Nephron progenitor cell (in vitro differentiated cells): ENCODE results near the gene DNAAF5.
A peak's percentile ranks its signal among the peaks of the same experiment; 100 is the strongest.

Experiments
- DNase-seq: peaks from one replicate; pipeline ENCODE4 v3.0.0; 2021
- H3K27ac Mint-ChIP-seq: 2 replicates; pipeline ENCODE4 v1.8.0; 2021; ENCODE audit warnings: mild to moderate bottlenecking, moderate library complexity, mixed read lengths
- H3K27me3 Mint-ChIP-seq: 2 replicates; pipeline ENCODE4 v1.8.0; 2021; ENCODE audit warnings: mild to moderate bottlenecking, low read depth, mixed read lengths; ENCODE audit not compliant: poor library complexity
- H3K36me3 Mint-ChIP-seq: 2 replicates; pipeline ENCODE4 v1.8.0; 2021; ENCODE audit warnings: low read depth, mixed read lengths
- H3K4me1 Mint-ChIP-seq: 2 replicates; pipeline ENCODE4 v1.8.0; 2021; ENCODE audit warnings: mixed read lengths
- H3K4me3 Mint-ChIP-seq: 2 replicates; pipeline ENCODE4 v1.8.0; 2021; ENCODE audit warnings: mild to moderate bottlenecking, moderate library complexity, mixed read lengths
- H3K9me3 Mint-ChIP-seq: 2 replicates; pipeline ENCODE4 v1.8.0; 2021; ENCODE audit warnings: mild to moderate bottlenecking, moderate library complexity, mixed read lengths
- TF ChIP-seq, protein P1 (sequence below): fragments of 200-600 bp; sonication (generic); IDR thresholded peaks from 2 replicates; pipeline ENCODE4 v1.5.0; 2021; ENCODE audit warnings: antibody characterized with exemption

DNAAF5 gene

DNA sequence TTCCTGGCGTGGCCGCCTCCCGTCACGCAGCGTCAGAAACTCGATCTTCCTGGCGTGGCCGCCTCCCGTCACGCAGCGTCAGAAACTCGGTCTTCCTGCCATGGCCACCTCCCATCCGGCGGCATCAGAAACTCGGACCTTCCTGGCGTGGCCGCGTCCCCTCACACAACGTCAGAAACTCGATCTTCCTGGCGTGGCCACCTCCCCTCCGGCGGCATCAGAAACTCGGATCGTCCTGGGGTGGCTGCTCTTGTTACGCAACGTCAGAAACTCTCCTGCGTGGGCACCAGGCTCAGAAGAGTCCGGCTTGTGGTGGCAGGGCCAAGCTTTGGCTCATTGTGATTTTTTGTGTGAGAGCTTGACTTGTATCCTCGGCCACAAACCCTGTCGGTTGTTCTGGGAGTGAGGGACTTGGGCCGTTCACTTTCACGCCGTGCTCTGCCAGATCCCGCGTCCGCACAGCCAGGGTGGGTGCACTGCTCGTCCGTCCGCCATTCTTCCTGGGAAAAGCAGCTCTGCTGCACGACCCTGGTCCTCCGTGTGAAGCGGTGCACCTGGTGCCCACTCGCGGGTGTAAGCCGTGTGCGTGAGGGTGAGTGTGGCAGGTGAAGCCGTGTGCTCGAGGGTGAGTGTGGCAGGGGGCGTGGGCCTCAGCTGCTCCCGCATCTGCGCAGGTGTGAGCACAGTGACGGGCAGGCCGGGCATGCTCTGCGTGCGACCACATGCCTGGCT is 56.4 kb downstream of the DNAAF5 start:
- no peak for DNase-seq
- Mint-ChIP-seq H3K27me3 (no peaks in the 10 kb centered on the region), H3K9me3 (no peaks in the 10 kb centered on the region)

DNA sequence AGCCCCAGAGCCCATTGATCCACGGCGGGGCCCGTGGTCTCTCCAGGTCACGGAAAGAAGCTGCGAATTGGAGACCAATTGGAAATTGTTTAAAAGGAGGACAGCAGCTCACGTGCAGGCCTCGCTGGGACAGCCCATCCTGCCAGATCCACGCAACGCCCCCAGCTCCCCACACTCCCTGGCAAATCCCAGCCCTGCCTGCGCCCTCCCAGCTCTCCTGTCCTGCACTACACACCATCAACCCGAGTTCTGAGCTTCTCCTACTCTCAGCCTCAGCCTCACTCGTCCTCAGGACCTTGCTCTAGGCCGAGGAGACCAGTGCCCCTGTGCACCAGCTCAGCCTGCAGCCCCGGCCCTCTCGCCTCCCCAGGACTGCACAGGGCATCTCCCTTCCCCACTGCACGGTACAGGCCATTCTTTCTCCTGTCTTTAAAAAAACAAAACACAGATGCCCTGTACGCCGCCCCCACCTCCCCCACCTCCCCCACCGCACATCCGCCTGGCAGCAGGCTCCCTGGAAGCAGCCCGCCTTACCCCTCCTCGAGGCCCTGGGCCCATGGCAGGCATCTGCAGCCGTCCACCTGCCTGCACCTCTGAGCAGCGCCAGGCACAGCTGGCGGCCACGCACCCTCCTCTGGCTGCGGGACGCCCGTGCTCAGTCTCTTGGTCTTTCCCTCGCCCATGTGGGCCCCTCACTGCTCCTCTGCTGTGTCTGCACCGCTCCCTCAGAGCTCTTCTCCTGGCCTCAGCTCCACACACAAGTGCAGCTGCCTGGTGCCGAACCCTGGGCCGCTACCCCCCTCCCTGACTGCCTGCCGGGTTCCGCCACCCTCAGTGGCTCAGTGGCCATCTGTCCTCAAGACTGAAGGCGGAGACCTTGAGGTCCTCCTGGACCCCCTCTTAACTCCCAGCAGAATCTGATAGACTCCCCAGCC is 57.3 kb downstream of the DNAAF5 start:
- no peak overlapping the region for H3K4me3 Mint-ChIP-seq
- peaks cover 73% of the 10 kb centered on the region for H3K36me3 Mint-ChIP-seq
- H3K9me3 Mint-ChIP-seq, result no peaks in the 10 kb centered on the region
- H3K27me3 Mint-ChIP-seq, result no peaks in the 10 kb centered on the region
- H3K27ac Mint-ChIP-seq, result no peak overlapping the region
- DNase-seq, result no peak
- no peaks in the 10 kb centered on the region for H3K4me1 Mint-ChIP-seq
- TF ChIP-seq, protein P1, sequence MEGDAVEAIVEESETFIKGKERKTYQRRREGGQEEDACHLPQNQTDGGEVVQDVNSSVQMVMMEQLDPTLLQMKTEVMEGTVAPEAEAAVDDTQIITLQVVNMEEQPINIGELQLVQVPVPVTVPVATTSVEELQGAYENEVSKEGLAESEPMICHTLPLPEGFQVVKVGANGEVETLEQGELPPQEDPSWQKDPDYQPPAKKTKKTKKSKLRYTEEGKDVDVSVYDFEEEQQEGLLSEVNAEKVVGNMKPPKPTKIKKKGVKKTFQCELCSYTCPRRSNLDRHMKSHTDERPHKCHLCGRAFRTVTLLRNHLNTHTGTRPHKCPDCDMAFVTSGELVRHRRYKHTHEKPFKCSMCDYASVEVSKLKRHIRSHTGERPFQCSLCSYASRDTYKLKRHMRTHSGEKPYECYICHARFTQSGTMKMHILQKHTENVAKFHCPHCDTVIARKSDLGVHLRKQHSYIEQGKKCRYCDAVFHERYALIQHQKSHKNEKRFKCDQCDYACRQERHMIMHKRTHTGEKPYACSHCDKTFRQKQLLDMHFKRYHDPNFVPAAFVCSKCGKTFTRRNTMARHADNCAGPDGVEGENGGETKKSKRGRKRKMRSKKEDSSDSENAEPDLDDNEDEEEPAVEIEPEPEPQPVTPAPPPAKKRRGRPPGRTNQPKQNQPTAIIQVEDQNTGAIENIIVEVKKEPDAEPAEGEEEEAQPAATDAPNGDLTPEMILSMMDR, result no peak

More for the DNA sequence above, 56.4 kb downstream of the DNAAF5 start:
- Mint-ChIP-seq H3K4me3 (no peak overlapping the region), H3K4me1 (no peaks in the 10 kb centered on the region), H3K36me3 (peaks cover 64% of the 10 kb centered on the region), H3K27ac (peak overlapping the region; percentile 72)
- TF ChIP-seq, protein P1, result no peak

DNA sequence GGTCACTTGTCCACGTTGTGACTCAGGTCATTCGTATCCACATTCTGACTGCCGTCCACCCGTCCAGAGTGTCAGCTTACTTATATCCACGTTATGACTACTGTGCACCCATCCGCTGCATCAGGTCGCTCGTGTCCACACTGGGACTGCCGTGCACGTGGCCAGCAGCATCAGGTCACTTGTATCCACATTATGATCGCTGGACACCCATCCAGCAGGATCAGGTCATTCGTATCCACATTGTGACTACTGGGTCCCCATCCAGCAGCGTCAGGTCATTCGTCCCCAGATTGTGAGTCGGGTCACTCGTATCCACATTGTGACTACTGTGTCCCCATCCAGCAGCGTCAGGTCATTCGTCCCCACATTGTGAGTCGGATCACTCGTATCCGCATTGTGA is 58.5 kb downstream of the DNAAF5 start:
- H3K4me1 Mint-ChIP-seq, result no peaks in the 10 kb centered on the region
- H3K4me3 Mint-ChIP-seq, result no peak overlapping the region
- TF ChIP-seq, protein P1, result no peak
- H3K36me3 Mint-ChIP-seq, result peaks cover 79% of the 10 kb centered on the region
- H3K27me3 Mint-ChIP-seq, result no peaks in the 10 kb centered on the region
- H3K9me3 Mint-ChIP-seq, result no peaks in the 10 kb centered on the region
- DNase-seq, result no peak
- no peak overlapping the region for H3K27ac Mint-ChIP-seq

DNA sequence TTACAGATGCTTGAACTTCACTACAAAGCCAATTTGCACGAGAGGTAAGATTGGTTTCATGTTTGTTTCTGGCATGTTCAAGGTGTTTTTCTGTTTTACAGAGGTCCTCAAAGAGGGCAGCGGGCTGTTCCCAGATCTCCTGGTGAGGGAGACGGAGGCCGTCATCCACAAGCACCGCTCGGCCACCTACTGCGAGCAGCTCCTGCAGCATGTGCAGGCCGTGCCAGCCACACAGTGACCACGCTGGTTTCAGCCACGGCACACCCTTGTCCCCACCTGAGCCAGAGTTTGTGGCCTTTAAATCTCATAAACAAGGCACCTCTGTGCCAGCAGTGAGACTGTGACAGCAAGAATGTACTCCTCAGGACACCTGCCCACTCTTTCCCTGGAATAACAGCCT is 58.9 kb downstream of the DNAAF5 start:
- Mint-ChIP-seq H3K27me3 (no peaks in the 10 kb centered on the region), H3K4me1 (no peaks in the 10 kb centered on the region), H3K27ac (no peak overlapping the region), H3K36me3 (peaks cover 79% of the 10 kb centered on the region), H3K9me3 (no peaks in the 10 kb centered on the region), H3K4me3 (no peak overlapping the region)
- TF ChIP-seq, protein P1, result no peak
- DNase-seq, result no peak

DNA sequence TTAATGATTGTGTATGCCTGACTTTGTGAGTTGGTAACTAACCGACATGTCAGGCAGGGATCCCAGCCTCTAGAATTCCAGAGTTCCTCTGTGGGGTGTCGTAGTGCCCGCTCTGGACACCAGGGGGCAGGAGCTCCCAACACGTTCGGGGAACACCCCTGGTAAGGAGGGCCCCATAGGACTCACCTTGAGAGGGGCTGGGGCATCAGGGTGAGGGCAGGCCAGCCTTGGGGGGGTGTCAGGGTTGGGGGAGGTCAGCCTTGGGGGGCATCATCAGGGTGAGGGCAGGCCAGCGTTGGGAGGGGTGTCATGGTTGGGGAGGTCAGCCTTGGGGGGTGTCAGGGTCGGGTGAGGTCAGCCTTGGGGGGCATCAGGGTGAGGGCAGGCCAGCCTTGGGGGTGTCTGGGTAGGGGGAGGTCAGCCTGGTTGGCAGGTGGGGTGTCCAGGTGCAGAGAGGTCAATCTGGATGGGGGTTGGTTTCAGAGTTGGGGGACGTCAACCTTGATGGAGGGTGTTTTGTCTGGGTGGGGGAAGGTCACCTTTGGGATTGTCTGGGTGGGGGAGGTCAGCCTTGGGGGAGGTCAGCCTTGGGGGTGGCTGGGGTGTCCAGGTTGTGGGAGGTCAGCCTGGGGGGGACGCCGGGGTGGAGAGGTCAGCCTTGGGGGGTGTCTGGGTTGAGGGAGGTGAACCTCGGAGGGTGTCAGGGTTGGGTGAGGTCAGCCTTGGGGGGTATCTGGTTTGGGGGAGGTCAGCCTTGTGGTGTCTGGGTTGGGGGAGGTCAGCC is 60.2 kb downstream of the DNAAF5 start:
- no peak overlapping the region for H3K4me3 Mint-ChIP-seq
- DNase-seq, result peak; percentile 82
- no peaks in the 10 kb centered on the region for H3K4me1 Mint-ChIP-seq
- H3K9me3 Mint-ChIP-seq, result no peaks in the 10 kb centered on the region
- peaks cover 69% of the 10 kb centered on the region for H3K36me3 Mint-ChIP-seq
- no peak overlapping the region for H3K27ac Mint-ChIP-seq
- TF ChIP-seq, protein P1, result peak; percentile 68
- no peaks in the 10 kb centered on the region for H3K27me3 Mint-ChIP-seq
